GM19351 (cell line): ENCODE results near the gene CLIP2.
"Not testable (repeated sequence)": the region's sequence is repeated elsewhere in the genome, so short reads cannot be mapped to it uniquely, and the experiment has no call there.

ENCODE experiments used
- ATAC-seq: cut with Tn5 transposase; IDR thresholded peaks from one replicate; pipeline ENCODE4 v1.9.1; 2021; ENCODE audit warnings: mild to moderate bottlenecking, moderate library complexity; ENCODE audit not compliant: unreplicated experiment

CLIP2 gene

GRCh38 chr7:74325210-74325565 lies 36.0 kb downstream of the CLIP2 start:
- ATAC-seq = no peak

DNA sequence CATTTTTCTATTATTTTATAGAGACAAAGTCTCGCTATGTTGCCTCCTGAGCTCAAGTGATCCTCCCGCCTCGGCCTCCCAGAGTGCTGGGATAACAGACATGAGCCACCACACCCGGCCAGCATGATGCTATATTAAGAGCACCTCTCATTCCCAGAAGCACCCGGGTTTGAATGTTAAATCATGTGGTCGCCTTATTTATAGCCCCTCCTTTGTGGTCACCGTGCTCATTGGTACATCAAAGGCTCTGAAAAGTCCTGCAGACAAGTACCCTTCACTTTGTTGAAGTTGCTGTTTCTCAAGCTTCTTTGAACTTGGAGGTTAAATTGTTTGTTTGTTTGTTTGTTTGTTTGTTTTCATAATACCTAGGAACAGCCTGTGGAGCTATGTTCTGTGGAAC lies 40.0 kb downstream of the CLIP2 start:
- ATAC-seq = no peak

GRCh38 chr7:74332373-74333176 lies 43.4 kb downstream of the CLIP2 start:
- ATAC-seq = no peak

GRCh38 chr7:74334030-74334429 lies 44.8 kb downstream of the CLIP2 start:
- ATAC-seq = no peak

- no peak for ATAC-seq
These were observed 48.7 kb downstream of the CLIP2 start for GRCh38 chr7:74337926-74338325.

- ATAC-seq = no peak
These were observed 49.3 kb downstream of the CLIP2 start for GRCh38 chr7:74338366-74339108.

DNA sequence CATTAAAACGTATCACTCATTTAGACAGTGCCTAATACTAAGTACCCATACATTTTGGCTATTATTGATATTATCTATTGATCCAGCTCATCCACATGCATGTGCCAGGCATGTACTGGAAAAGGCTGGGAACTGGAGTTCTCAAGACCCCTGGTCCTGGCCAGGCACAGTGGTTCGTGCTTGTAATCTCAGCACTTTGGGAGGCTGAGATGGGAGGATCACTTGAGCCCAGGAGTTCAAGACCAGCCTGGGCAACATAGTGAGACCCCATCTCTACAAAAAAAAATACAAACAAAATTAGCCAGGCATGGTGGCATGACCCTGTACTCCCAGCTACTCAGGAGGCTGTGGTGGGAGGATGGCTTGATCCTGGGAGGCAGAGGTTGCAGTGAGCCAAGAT lies 50.4 kb downstream of the CLIP2 start:
- not testable (repeated sequence) for ATAC-seq

- no peak for ATAC-seq
These were observed 54.3 kb downstream of the CLIP2 start for GRCh38 chr7:74343281-74344131.

DNA sequence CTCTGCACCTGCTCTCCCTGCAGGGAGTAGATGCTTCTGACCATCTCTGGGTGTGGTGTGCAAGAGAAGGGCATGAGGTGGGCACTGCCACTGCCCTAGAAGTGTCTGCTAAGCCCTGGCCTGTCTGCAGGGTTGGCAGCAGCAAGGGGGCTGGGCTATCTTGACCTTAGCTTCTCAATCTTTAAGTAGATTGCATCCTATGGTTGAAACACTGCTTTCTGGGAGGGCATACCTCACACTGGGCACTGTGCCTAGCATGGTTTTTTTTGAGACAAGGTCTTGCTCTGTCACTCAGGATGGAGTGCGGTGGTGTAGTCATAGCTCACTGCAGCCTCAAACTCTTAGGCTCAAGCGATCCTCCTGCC lies 54.9 kb downstream of the CLIP2 start:
- no peak for ATAC-seq

DNA sequence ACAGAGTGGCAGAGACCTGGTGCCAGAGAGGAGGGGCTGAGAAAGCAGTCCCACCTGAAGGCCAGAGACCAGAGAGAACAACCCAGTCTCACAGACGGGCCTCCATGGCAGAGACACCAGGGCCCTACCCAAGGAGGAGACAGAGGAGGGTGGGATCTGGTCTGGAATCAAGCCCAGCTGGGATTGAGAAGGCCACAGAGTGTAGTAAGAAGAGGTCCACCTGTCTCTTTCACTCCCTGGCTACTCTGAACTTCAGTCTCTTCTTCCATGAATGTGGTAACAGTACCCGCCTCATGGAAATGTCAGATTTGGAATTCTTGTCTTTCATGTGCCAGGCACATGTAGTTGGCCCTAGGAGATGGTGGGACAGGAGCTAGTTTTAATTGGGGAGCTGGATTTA lies 55.6 kb downstream of the CLIP2 start:
- no peak for ATAC-seq

- ATAC-seq = no peak
These were observed 56.8 kb downstream of the CLIP2 start for GRCh38 chr7:74345970-74346369.

GRCh38 chr7:74349621-74350020 lies 60.4 kb downstream of the CLIP2 start:
- ATAC-seq = no peak

- no peak for ATAC-seq
These were observed 61.5 kb downstream of the CLIP2 start for GRCh38 chr7:74350751-74351150.

GRCh38 chr7:74351836-74352235 lies 62.6 kb downstream of the CLIP2 start:
- no peak for ATAC-seq

- not testable (repeated sequence) for ATAC-seq
These were observed 63.4 kb downstream of the CLIP2 start for GRCh38 chr7:74352551-74353138.

DNA sequence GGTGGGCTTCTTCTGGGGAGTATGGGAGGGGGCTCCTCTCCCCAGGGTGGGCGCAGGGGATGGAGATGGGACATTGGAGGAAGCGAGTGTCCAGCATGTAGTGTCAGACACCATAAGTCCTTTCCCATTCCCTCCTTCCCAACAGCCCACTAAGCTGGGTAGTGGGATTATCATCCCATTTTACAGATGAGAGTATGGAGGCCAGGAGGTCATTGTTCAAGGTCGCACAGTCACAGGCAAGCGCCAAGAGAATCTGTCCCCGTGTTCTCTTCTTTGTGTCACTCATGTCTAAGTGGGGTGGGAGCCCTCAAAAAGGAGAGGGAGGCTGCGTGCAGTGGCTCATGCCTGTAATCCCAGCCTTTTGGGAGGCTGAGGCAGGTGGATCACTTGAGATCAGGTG lies 64.8 kb downstream of the CLIP2 start:
- ATAC-seq = no peak

GRCh38 chr7:74355091-74355490 lies 65.9 kb downstream of the CLIP2 start:
- ATAC-seq = no peak

GRCh38 chr7:74356589-74357315 lies 67.5 kb downstream of the CLIP2 start:
- no peak for ATAC-seq

- ATAC-seq = no peak
These were observed 70.8 kb downstream of the CLIP2 start for GRCh38 chr7:74360008-74360407.

- no peak for ATAC-seq
These were observed 73.1 kb downstream of the CLIP2 start for GRCh38 chr7:74362266-74362665.

DNA sequence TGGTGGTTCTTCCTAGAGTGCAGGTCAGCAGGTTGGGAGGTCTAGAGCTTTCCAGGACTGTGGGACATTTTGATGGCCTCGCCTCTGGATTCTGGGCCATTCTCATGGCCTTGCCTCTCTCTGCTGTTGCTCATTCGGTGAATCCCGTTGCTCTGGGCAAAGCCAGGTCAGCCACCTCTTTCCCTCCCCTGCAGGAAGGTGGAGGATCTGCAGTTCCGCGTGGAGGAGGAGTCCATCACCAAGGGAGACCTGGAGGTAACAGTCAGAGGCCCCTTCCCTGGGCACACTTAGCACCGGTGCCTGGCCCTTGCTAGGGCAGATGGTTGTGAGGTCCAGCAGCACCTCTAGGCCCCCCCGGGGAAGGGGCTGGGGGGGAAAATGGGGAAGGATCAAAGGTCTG lies 74.9 kb downstream of the CLIP2 start:
- no peak for ATAC-seq
